HG03196 (cell line): ENCODE data around the gene ZAP70.

ENCODE experiments used
- ATAC-seq: cut with Tn5 transposase; IDR thresholded peaks from one replicate; pipeline ENCODE4 v1.9.1; 2021; ENCODE audit not compliant: unreplicated experiment

The ZAP70 gene

DNA sequence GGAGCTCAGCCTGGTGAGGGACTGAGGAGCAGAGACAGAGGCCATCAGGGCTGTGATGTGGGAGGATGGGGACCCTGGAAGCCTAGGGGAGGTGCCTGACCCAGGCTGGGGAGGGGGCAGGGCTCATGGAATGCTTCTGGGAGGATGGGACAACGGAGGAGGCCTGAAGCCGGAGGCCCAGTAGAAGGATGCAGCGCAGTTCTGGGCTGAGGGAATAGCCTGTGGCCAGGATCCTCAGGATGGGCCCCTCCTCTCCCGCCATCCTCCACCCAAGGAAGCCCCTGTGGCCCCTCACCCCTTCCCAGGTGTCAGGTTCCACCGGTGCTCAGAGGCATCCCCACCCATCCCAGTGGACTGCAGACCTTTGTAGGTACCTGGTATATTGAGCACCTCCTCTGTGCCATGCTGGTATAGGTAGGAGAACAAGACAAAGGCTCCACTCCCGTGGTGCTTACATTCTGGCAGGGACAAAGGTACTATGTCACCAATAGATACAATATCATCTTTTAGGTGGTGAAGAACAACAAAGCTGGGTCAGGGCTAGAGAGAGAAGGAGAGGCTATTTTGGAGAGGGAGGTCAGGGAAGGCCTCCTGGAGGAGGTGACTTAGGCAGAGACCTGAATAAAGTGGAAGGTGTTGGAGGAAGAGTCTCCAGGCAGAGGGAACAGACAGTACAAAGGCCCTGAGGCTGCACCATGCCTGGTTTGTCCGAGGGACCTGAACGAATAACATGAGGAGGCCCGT lies 2.7 kb downstream of the ZAP70 start:
- no peak for ATAC-seq

DNA sequence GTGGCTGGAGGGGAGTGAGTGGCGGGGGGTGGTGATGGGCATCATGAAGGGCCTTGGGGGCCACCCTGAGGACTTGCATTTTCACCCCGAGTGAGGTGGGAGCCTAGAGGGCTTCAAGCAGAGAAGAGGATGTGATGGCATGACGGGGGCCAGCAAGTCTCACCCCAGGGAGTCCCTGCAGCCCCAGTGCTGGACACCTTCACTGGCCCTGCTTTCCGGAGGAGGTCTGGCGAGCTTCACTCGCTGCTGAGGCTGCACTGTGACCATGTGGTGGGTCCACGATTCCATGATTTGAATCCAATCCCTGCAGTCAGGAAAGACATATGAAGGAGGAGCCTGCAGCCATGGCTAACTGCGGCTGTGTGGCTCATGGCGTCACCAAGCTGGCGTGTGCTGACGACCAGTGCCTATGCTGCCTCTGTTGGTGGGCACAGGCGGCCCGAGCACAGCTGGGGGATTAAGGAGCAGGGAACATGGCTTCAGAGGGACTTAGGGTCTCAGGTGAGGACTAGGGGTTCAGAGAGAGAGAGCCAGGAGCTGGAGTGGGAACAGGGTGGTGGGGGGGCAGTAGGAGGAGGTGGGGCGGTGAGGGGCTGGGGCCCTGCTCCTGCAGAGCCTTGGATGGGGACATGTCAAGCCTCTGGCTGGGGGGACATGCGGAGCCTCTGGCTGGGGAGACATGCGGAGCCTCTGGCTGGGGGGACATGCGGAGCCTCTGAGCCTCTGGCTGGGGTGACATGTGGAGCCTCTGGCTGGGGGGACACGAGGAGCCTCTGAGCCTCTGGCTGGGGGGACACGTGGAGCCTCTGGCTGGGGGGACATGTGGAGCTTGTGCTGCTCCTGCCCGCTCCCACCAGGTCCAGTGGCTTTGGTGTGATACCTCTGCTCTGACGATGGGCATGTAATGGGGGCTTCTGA lies 3.6 kb downstream of the ZAP70 start:
- no peak for ATAC-seq

GRCh38 chr2:97717613-97717995 lies 4.2 kb downstream of the ZAP70 start:
- no peak for ATAC-seq

DNA sequence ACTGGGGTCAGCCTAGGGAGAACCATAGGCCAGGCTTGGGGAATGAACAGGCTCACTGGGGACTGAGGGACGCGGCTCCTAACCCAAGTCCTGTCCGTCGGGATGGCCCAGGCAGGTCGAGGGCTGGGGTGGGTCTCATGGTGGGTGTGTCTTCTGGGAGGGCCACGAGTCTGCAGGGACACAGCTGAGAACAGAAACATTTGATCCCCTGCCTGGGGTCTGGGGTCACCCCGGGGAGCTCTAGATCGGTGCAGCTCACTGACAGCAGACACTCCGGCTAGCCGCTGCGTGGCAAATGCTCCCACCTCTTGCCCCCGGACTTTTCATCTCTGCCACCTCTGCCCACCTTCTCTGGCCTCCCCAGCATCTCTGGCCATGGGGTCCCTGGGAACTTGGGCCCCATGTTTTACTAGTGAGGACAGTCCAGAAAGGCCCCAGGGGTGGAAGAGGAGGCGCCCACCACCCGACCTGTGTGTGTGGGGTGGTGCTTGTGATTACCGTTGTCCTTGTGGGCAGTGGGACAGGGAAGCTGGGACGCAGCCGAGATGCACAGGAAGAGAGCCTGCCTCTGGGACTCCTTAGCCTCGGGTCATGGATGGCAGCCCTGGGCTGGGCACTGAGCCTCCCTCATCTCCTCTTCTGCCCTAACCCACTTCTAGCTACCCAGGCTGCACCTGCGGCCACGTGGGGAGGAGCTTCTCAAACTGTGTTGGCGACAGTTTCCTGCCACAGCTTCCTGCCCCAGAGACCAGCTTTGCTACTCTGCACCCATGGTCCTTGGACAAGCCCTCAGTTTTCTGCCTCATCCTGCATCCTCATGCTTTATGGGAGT lies 4.9 kb downstream of the ZAP70 start:
- peak; percentile 64 for ATAC-seq

DNA sequence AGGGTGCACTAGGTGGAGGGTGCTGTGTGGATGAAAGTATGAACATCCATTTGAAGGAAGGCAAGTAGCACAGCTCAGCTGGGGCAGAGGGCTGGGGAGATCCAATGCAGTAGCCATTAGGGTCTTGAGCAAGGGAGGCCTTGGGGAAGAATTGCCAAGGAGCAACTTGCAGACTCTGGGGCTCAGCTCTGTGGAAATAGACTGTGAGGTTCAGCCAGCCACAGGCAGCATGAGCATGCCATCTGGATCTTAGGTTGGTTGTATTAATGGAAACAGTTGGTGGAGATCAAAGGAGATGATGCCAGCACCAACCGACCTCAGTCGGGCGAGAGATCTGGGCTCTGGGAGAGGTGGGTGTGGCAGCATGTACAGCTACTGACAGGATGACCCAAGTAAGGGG lies 5.6 kb downstream of the ZAP70 start:
- ATAC-seq: no peak

- no peak for ATAC-seq
Observed at GRCh38 chr2:97719362-97720155, 6.2 kb downstream of the ZAP70 start.

DNA sequence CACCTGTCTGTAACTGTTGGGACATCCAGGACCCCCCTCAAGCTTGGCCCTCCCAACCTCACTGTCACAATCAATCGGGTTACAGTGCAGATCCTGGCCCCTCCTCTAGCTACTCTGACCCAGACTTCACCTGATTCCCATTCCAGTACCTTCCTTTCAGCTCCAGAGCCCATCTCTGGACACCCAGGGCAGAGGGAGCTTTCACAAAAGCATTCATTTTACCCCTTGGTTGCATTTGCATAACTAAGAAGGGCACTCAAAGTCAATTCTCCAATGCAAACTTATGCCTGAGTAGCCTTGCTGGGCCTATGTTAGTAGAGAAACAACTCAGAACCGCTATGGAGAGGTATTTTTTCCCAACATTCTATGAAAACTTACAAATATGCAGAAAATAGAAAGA lies 7.4 kb downstream of the ZAP70 start:
- ATAC-seq: no peak

GRCh38 chr2:97722227-97722626 lies 8.9 kb downstream of the ZAP70 start:
- no peak for ATAC-seq

- ATAC-seq: no peak
Observed at GRCh38 chr2:97723156-97724072, 10.0 kb downstream of the ZAP70 start.

GRCh38 chr2:97724073-97724410 lies 10.7 kb downstream of the ZAP70 start:
- ATAC-seq: no peak

- no peak for ATAC-seq
Observed at GRCh38 chr2:97724501-97724900, 11.1 kb downstream of the ZAP70 start.

GRCh38 chr2:97724946-97725688 lies 11.7 kb downstream of the ZAP70 start:
- no peak for ATAC-seq

DNA sequence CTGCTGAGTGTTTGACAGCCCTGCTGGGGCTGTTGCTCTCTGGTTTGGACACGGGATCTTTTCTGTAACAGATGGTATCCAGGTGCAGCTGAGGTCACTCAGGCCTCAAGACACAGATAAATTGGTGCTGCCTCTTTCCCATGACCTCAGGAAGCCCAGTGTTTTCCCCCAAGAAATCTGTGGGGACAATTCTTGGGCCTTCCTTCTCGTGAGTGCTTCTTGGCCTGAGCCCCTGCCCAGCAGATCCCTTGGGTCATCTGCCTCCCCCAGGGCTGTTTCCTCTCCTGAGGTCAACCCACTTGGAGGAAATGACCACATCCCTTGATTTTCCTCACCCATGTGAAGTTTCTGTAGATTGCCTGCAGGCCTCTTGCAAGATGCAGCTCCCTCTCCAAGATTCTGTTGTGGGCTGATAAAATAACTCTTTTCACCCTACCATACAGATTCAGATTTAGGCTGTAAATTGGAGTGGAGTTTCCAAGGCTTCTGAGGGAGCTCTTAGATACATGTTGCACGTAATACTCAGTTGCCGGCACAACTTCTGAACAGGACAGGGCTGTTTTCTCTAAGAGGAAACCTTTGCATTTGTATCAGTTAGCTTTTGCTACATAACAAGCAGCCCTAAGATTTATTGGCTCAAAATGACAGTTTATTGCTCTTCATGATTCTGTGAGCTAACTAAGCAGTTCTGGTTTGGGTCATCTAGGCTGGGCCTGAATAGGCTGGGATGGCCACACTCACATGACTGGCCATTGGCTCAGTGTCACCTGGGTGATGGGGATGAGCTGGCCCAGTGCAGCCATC lies 13.1 kb downstream of the ZAP70 start:
- no peak for ATAC-seq

- ATAC-seq: no peak
Observed at GRCh38 chr2:97727296-97727695, 13.9 kb downstream of the ZAP70 start.

DNA sequence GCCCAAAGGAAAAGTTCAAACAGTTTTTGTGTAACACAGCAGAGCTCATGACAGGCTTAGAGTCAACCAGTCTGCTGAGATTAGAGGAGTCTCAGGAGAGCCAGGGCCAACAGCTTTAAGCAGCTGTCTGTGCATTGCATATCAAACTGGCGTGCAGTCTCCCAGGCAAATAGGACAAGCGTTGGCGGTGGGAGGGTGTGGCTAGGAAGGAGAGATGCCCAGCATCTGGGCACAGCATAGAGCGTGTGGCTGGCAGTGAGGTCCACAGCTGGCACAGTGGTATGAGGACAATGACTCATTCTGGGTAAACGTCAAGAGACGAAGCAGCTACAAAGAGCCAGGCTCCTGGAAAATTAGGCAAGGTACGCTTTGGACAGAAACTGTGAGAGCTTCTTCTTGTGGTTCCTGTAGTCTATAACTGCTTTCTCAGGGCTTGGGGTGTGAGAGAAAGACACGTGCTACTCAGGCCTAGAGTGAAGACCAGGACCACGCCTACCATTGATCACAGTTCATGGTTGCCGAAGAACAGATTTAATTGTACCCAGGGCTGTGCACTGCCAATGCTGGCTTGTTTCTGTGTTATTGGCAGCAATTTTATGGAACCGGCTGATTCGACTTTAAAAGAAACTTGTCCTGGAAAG lies 14.8 kb downstream of the ZAP70 start:
- no peak for ATAC-seq

DNA sequence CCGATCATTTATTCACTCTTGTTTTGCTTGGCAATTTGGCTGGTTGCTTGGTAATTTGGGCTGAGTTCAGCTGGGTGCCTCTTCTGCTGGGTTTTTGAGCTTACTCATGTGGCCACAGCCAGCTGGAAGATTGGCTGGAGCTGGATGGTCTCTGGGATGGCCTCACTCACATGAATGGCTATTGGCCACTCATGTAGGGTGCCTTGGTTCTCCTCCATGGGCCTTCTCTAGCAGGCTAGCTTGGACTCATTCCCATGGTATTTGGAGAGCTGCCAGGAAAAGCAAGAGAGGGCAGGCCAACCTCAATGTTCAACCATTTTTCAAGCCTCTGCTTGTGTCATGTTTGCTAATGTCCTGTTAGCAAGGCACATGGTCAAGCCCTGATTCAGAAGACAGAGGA lies 16.9 kb downstream of the ZAP70 start:
- ATAC-seq: no peak

- no peak for ATAC-seq
Observed at GRCh38 chr2:97731274-97732020, 18.1 kb downstream of the ZAP70 start.
